ENCODE measurements around the gene MYO1C. TPM values are rescaled to one million over a fixed set of nuclear protein-coding genes. Genes with fewer than 3 reads are reported as not detected.

Gene MYO1C
- total and polyA plus RNA-seq, 9 of the 15 experiments (the other 6 are each of a cell fraction or from before 2014, with no cell fraction given), result 0.46 to 32.5 (median 11.6) TPM

DNA sequence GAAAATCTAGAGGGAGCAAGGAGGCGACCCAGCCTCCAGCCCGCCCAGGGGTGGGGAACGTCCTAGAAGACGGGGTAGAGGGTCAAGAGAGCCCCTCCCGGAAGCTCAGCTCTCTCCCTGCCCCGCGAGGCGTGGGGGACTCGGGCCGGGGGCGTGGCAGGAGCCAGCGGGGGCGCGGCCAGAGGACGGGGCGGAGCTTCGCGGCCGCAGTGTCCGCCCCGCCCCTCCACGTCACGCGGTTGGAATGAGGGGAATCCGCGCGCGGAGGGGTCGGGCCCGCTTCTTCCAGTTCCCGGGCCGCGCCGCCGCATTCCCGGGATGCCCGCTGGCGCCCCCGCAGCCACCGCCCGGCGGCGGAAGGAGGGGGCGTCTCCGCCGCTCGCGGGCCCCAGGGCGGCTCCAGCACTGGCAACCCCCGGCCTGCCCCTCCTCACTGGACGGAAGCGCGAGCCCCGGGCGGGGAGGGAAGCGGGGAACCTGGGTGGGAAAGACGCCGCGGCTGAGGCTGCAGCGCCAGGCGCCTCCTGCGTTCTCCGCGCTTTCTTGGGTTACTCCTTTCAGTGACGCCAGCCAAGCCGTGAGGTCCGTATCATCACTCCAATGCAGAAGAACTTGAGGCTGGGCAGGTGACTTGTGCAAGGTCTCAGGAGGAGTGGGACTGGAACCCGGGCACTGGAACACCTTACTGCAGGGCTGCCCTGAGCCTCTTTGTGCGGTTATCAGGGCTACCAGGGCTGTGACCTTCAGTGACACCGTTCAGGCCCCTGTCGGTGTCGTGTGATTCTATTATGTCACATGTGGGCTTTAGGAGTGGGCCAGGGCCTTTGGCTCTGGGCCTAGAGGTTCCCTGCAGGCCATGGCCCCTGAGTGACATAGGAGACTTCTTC is 4.3 kb downstream of the MYO1C start (continued):
- TF ChIP-seq SETDB1 (IDR thresholded peaks at IDR 0.05; ENCODE audit: low read length) (no peak), GTF2F1 (IDR thresholded peaks at IDR 0.05; ENCODE audit: low read depth, low read length) (no peak), CTBP1 (IDR thresholded peaks at IDR 0.05; ENCODE audit: borderline replicate concordance) (peak; percentile 56; the same call in 1 of the 2 replicates), ZNF785 (CRISPR knock-in tag; IDR thresholded peaks at IDR 0.05) (no peak), GATA2 (CRISPR knock-in tag; IDR thresholded peaks at IDR 0.05) (no peak), ETV5 (CRISPR knock-in tag; IDR thresholded peaks at IDR 0.05; ENCODE audit: low read depth) (no peak), TARDBP (IDR thresholded peaks at IDR 0.05) (0 out of 2 replicates have a peak, but pooled peaks have one; percentile 61), MAZ (CRISPR knock-in tag; conservative IDR thresholded peaks at IDR 0.05 in 1 of 2, IDR thresholded peaks at IDR 0.05 in 1 of 2) (peak; percentile 1 to 76; a peak in 2 of 4 replicates), SP1 (CRISPR knock-in tag; IDR thresholded peaks at IDR 0.05) (peak; percentile 5; the same call in 1 of the 2 replicates), SNIP1 (IDR thresholded peaks at IDR 0.05; ENCODE audit: low read depth) (no peak), ZC3H4 (CRISPR knock-in tag; IDR thresholded peaks at IDR 0.05; ENCODE audit: borderline replicate concordance) (peak; percentile 46; the same call in 1 of the 2 replicates), POLR2G (IDR thresholded peaks at IDR 0.05; ENCODE audit: low read depth, low read length) (peak; percentile 59), NCOA4 (IDR thresholded peaks at IDR 0.05; ENCODE audit: partially characterized antibody) (no peak), PHF21A (IDR thresholded peaks at IDR 0.05; ENCODE audit: borderline replicate concordance, low read depth) (no peak)
- TF ChIP-seq, protein P1, sequence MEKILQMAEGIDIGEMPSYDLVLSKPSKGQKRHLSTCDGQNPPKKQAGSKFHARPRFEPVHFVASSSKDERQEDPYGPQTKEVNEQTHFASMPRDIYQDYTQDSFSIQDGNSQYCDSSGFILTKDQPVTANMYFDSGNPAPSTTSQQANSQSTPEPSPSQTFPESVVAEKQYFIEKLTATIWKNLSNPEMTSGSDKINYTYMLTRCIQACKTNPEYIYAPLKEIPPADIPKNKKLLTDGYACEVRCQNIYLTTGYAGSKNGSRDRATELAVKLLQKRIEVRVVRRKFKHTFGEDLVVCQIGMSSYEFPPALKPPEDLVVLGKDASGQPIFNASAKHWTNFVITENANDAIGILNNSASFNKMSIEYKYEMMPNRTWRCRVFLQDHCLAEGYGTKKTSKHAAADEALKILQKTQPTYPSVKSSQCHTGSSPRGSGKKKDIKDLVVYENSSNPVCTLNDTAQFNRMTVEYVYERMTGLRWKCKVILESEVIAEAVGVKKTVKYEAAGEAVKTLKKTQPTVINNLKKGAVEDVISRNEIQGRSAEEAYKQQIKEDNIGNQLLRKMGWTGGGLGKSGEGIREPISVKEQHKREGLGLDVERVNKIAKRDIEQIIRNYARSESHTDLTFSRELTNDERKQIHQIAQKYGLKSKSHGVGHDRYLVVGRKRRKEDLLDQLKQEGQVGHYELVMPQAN (IDR thresholded peaks at IDR 0.05; ENCODE audit: borderline replicate concordance), result no peak
- TF ChIP-seq, protein P2, sequence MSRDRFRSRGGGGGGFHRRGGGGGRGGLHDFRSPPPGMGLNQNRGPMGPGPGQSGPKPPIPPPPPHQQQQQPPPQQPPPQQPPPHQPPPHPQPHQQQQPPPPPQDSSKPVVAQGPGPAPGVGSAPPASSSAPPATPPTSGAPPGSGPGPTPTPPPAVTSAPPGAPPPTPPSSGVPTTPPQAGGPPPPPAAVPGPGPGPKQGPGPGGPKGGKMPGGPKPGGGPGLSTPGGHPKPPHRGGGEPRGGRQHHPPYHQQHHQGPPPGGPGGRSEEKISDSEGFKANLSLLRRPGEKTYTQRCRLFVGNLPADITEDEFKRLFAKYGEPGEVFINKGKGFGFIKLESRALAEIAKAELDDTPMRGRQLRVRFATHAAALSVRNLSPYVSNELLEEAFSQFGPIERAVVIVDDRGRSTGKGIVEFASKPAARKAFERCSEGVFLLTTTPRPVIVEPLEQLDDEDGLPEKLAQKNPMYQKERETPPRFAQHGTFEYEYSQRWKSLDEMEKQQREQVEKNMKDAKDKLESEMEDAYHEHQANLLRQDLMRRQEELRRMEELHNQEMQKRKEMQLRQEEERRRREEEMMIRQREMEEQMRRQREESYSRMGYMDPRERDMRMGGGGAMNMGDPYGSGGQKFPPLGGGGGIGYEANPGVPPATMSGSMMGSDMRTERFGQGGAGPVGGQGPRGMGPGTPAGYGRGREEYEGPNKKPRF (IDR thresholded peaks at IDR 0.05; ENCODE audit: low read depth, low read length), result no peak
- TF ChIP-seq, protein P3, sequence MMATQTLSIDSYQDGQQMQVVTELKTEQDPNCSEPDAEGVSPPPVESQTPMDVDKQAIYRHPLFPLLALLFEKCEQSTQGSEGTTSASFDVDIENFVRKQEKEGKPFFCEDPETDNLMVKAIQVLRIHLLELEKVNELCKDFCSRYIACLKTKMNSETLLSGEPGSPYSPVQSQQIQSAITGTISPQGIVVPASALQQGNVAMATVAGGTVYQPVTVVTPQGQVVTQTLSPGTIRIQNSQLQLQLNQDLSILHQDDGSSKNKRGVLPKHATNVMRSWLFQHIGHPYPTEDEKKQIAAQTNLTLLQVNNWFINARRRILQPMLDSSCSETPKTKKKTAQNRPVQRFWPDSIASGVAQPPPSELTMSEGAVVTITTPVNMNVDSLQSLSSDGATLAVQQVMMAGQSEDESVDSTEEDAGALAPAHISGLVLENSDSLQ (IDR thresholded peaks at IDR 0.05), result peak; percentile 64
- TF ChIP-seq, protein P4, sequence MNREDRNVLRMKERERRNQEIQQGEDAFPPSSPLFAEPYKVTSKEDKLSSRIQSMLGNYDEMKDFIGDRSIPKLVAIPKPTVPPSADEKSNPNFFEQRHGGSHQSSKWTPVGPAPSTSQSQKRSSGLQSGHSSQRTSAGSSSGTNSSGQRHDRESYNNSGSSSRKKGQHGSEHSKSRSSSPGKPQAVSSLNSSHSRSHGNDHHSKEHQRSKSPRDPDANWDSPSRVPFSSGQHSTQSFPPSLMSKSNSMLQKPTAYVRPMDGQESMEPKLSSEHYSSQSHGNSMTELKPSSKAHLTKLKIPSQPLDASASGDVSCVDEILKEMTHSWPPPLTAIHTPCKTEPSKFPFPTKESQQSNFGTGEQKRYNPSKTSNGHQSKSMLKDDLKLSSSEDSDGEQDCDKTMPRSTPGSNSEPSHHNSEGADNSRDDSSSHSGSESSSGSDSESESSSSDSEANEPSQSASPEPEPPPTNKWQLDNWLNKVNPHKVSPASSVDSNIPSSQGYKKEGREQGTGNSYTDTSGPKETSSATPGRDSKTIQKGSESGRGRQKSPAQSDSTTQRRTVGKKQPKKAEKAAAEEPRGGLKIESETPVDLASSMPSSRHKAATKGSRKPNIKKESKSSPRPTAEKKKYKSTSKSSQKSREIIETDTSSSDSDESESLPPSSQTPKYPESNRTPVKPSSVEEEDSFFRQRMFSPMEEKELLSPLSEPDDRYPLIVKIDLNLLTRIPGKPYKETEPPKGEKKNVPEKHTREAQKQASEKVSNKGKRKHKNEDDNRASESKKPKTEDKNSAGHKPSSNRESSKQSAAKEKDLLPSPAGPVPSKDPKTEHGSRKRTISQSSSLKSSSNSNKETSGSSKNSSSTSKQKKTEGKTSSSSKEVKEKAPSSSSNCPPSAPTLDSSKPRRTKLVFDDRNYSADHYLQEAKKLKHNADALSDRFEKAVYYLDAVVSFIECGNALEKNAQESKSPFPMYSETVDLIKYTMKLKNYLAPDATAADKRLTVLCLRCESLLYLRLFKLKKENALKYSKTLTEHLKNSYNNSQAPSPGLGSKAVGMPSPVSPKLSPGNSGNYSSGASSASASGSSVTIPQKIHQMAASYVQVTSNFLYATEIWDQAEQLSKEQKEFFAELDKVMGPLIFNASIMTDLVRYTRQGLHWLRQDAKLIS (CRISPR knock-in tag; IDR thresholded peaks at IDR 0.05), result no peak
